HEK293 (cell line): ENCODE measurements around the gene TMEM51.
A peak's percentile ranks its signal among the peaks of the same experiment; 100 is the strongest.

ENCODE experiments used
- CTCF ChIA-PET: fragments of 350-600 bp; formaldehyde crosslinking; extraction: SDS; loops from one replicate; lab custom pipeline; 2021; ENCODE audit warnings: antibody characterized with exemption; lab: Yijun Ruan, JAX
- POLR2A ChIA-PET: fragments of 300-600 bp; formaldehyde crosslinking; extraction: SDS; loops from one replicate; lab custom pipeline; 2020; ENCODE audit warnings: antibody characterized with exemption, inconsistent platforms; lab: Yijun Ruan, JAX
- H3K27ac ChIP-seq: fragments of 200-500 bp; sonication (Bioruptor generic); 2 replicates; pipeline ENCODE4 v1.5.1; 2014; ENCODE audit warnings: low read depth, low read length, control low read depth, inconsistent platforms; ENCODE audit errors: extremely low read depth
- H3K36me3 ChIP-seq, 2 experiments: fragments of 200-500 bp in 1 of 2; sonication (Bioruptor generic) in 1 of 2; 1 replicate in 1 of 2; 2 replicates in 1 of 2; pipeline ENCODE4 v1.5.1; 2014 to 2017; ENCODE audit warnings: inconsistent platforms in 2 of 2, low read length in 2 of 2; ENCODE audit not compliant: control insufficient read depth in 2 of 2, insufficient read depth in 1 of 2
- H3K4me1 ChIP-seq: fragments of 200-500 bp; sonication (Bioruptor generic); 2 replicates; pipeline ENCODE4 v1.5.1; 2014; ENCODE audit warnings: mild to moderate bottlenecking, low read length, inconsistent platforms; ENCODE audit not compliant: control insufficient read depth, insufficient read depth
- H3K4me3 ChIP-seq: 2 replicates; pipeline ENCODE4 v1.5.1; 2011; ENCODE audit warnings: low read depth, mild to moderate bottlenecking, control low read depth, low read length, moderate library complexity
- H3K9me3 ChIP-seq: fragments of 200-500 bp; sonication (Bioruptor generic); 2 replicates; pipeline ENCODE4 v1.5.1; 2014; ENCODE audit warnings: low read depth, low read length, inconsistent platforms; ENCODE audit not compliant: control insufficient read depth, insufficient read depth
- GLI2 ChIP-seq: fragments of 450-650 bp; formaldehyde crosslinking; IDR thresholded peaks from 2 replicates; pipeline ENCODE4; 2017; ENCODE audit warnings: missing biosample characterization, missing genetic modification characterization, low read depth, borderline replicate concordance
- HOXC10 ChIP-seq: sonication (generic); formaldehyde crosslinking; IDR thresholded peaks from 2 replicates; pipeline ENCODE4 v1.8.1; 2023; ENCODE audit warnings: mild to moderate bottlenecking, missing genetic modification reagents
- KLF8 ChIP-seq: fragments of 450-650 bp; formaldehyde crosslinking; IDR thresholded peaks from 2 replicates; pipeline ENCODE4 v1.5.1; 2016; ENCODE audit warnings: missing biosample characterization, missing genetic modification characterization
- OVOL3 ChIP-seq: fragments of 450-650 bp; formaldehyde crosslinking; IDR thresholded peaks from 2 replicates; pipeline ENCODE4 v1.5.1; 2016; ENCODE audit warnings: missing biosample characterization, missing genetic modification characterization
- PRDM1 ChIP-seq: fragments of 450-650 bp; formaldehyde crosslinking; IDR thresholded peaks from 2 replicates; pipeline ENCODE4; 2016; ENCODE audit warnings: missing biosample characterization, missing genetic modification characterization
- ZBTB8A ChIP-seq: fragments of 450-650 bp; formaldehyde crosslinking; IDR thresholded peaks from 2 replicates; pipeline ENCODE4 v1.5.1; 2016; ENCODE audit warnings: missing biosample characterization, missing genetic modification characterization
- ZFP69B ChIP-seq: fragments of 450-650 bp; formaldehyde crosslinking; IDR thresholded peaks from 2 replicates; pipeline ENCODE4 v1.5.1; 2016; ENCODE audit warnings: missing biosample characterization, missing genetic modification characterization
- ZNF114 ChIP-seq: fragments of 450-650 bp; formaldehyde crosslinking; IDR thresholded peaks from 2 replicates; pipeline ENCODE4 v1.5.0; 2017; ENCODE audit warnings: missing biosample characterization, missing genetic modification characterization
- ZNF155 ChIP-seq: fragments of 450-650 bp; formaldehyde crosslinking; IDR thresholded peaks from 2 replicates; pipeline ENCODE4 v1.5.1; 2016; ENCODE audit warnings: missing biosample characterization, missing genetic modification characterization
- ZNF184 ChIP-seq: fragments of 450-650 bp; IDR thresholded peaks from 2 replicates; pipeline ENCODE4 v1.5.1; 2018; ENCODE audit warnings: missing biosample characterization, mild to moderate bottlenecking, missing genetic modification characterization
- ZNF248 ChIP-seq: fragments of 450-650 bp; formaldehyde crosslinking; IDR thresholded peaks from 2 replicates; pipeline ENCODE4 v1.5.1; 2017; ENCODE audit warnings: missing biosample characterization, missing genetic modification characterization
- ZNF341 ChIP-seq: fragments of 450-650 bp; formaldehyde crosslinking; IDR thresholded peaks from 2 replicates; pipeline ENCODE4; 2016; ENCODE audit warnings: low read depth, missing biosample characterization, missing genetic modification characterization
- ZNF37A ChIP-seq: fragments of 450-650 bp; IDR thresholded peaks from 2 replicates; pipeline ENCODE4 v1.5.1; 2018; ENCODE audit warnings: missing biosample characterization, missing genetic modification characterization
- ZNF391 ChIP-seq: fragments of 450-650 bp; formaldehyde crosslinking; IDR thresholded peaks from 2 replicates; pipeline ENCODE4 v1.5.1; 2016; ENCODE audit warnings: low read depth, missing biosample characterization, missing genetic modification characterization, borderline replicate concordance
- ZNF394 ChIP-seq: fragments of 450-650 bp; formaldehyde crosslinking; IDR thresholded peaks from 2 replicates; pipeline ENCODE4 v1.5.1; 2016; ENCODE audit warnings: missing biosample characterization, missing genetic modification characterization, mild to moderate bottlenecking, moderate library complexity, borderline replicate concordance
- ZNF561 ChIP-seq: fragments of 450-650 bp; IDR thresholded peaks from 2 replicates; pipeline ENCODE4 v1.5.1; 2018; ENCODE audit warnings: missing biosample characterization, missing genetic modification characterization, borderline replicate concordance
- ZNF610 ChIP-seq: fragments of 450-650 bp; formaldehyde crosslinking; IDR thresholded peaks from 2 replicates; pipeline ENCODE4 v1.5.1; 2016; ENCODE audit warnings: missing biosample characterization, missing genetic modification characterization, borderline replicate concordance
- ZNF626 ChIP-seq: fragments of 450-650 bp; sonication (Bioruptor Pico); formaldehyde crosslinking; IDR thresholded peaks from 2 replicates; pipeline ENCODE4 v1.5.1; 2018; ENCODE audit warnings: missing biosample characterization, missing genetic modification characterization, inconsistent platforms
- ZNF768 ChIP-seq: fragments of 450-650 bp; formaldehyde crosslinking; IDR thresholded peaks from 2 replicates; pipeline ENCODE4 v1.5.1; 2018; ENCODE audit warnings: missing biosample characterization, mild to moderate bottlenecking, missing genetic modification characterization
- TF ChIP-seq, protein P1 (sequence below): IDR thresholded peaks from 2 replicates; pipeline ENCODE4 v1.6.1; 2011; ENCODE audit warnings: mild to moderate bottlenecking, low read depth, low read length, borderline replicate concordance

TMEM51 gene

DNA sequence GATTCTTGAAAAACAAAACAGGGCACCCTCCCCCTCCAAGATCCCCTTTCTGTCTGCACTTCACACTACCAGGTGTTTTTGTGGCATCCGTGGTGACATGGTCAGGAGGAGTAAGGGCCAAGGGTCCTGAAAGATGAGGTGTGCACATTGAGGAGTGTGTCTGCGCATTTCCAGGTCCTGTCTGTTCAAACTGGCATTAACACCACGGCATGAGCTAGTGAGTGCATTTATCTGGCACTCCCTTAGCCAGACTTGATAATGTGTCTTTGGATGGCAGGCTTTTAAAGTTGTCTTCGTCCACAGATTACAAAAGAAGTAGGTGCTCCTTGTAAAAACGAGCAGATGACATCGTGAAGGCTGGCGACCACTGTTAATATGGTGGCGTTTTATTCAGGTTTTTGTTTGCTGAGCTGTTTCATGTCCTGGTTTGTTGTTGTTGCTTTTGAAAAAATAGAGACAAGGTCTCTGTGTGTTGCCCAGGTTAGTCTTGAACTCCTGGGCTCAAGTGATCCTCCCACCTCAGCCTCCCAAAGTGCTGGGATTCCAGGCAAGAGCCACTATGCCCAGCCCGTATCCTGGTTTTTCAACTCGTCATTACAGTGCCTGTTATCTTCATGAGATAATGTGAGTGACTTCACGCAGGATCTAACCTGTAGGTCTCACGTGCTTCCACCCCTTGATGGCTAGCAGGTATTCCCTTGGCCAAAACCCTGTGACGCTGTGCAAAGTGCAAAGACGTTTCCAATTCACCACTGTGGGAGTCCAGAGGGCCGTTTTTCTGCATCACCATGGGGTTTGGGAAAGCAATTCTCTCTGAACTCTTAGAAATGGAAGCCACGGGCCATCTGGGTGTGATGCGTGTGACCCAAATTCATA lies 4.2 kb downstream of the TMEM51 start:
- H3K4me1 ChIP-seq = 0 out of 2 replicates have a peak, but pooled peaks cover 2% of the 10 kb centered on the region
- TF ChIP-seq, protein P1, sequence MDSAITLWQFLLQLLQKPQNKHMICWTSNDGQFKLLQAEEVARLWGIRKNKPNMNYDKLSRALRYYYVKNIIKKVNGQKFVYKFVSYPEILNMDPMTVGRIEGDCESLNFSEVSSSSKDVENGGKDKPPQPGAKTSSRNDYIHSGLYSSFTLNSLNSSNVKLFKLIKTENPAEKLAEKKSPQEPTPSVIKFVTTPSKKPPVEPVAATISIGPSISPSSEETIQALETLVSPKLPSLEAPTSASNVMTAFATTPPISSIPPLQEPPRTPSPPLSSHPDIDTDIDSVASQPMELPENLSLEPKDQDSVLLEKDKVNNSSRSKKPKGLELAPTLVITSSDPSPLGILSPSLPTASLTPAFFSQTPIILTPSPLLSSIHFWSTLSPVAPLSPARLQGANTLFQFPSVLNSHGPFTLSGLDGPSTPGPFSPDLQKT = no peak
- TF ChIP-seq ZNF341 (no peak), ZBTB8A (no peak), ZNF37A (tag by site-specific recombination) (no peak), ZNF394 (no peak), ZNF610 (tag by site-specific recombination) (no peak)
- H3K36me3 ChIP-seq = no peaks in the 10 kb centered on the region
- no peak overlapping the region for H3K4me3 ChIP-seq
- ChIA-PET CTCF (interaction anchor here (0.7 to 1.4 kb wide), 2 partner anchors 112 to 115 kb away, joined by 3 to 5 read pairs; no protein-coding TSS in a partner anchor), POLR2A (no interaction called here)
- H3K9me3 ChIP-seq = no peaks in the 10 kb centered on the region
- H3K27ac ChIP-seq = no peak overlapping the region

DNA sequence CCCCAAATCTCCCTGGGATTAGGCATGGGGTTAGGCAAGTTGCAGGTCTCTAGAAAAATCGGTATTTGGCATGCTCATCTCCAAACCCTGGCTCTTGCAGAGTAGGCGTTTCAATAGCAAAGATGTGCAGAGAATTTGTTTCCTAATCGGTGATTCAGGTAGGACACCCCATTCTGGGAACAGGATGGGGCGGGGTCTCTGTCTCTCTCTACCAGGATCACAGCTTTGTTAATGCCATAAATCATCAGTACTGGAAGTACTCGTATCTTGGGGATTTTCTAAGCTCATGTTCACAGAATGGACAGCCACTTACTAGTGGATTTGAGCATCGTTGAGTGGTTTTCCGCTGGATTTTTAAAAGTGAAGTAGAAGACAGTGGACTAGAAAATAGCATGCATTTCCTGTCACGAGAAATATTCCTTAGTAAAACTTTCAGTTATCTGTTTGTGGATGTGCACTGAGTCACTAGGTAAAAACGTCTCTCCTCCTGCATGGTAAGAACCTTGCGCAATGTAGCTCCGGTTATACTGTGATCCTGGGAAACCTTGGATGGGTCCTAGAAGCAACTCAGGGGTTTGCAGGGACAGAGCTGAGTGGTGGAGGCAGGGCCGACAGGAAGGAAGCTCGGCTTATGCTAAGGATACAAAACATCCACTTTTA lies 5.1 kb downstream of the TMEM51 start:
- Histone ChIP-seq H3K4me3 (no peak overlapping the region), H3K36me3 (no peaks in the 10 kb centered on the region), H3K4me1 (0 out of 2 replicates have a peak, but pooled peaks cover 2% of the 10 kb centered on the region), H3K27ac (no peak overlapping the region), H3K9me3 (no peaks in the 10 kb centered on the region)
- ChIA-PET CTCF (interaction anchor here (0.7 to 1.4 kb wide), 3 partner anchors 24 to 114 kb away, joined by 3 to 5 read pairs (median 3); no protein-coding TSS in a partner anchor), POLR2A (no interaction called here)
- TF ChIP-seq ZFP69B (no peak), OVOL3 (tag by site-specific recombination) (no peak), PRDM1 (tag by site-specific recombination) (0 out of 2 replicates have a peak, but pooled peaks have one; percentile 33)

DNA sequence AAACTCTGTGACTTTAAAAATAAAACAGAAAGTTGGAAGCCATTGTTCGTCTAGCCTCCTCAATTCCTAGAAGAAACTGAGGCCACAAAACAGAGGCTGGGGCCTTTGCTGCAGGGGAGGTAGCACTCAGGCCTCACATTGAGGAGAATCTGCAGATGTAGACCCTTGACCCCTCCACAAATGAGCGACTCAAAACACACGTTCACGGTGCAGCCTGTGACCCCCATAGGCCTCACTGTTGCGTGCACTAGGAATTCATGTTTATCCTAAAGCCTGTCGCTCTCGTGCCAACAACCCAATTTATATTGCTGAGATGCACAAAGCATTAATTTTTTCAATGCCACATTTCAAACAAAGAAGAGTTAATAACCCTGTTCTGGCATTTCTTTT lies 5.6 kb downstream of the TMEM51 start:
- ChIA-PET POLR2A (interaction anchor here (0.7 kb wide), 1 partner anchor 203 kb away, joined by 3 read pairs; no protein-coding TSS in a partner anchor), CTCF (interaction anchor here (1.2 to 1.4 kb wide), 2 partner anchors 113 to 164 kb away, joined by 3 to 5 read pairs; no protein-coding TSS in a partner anchor)
- Histone ChIP-seq H3K9me3 (no peaks in the 10 kb centered on the region), H3K36me3 (no peaks in the 10 kb centered on the region), H3K27ac (no peak overlapping the region), H3K4me3 (no peak overlapping the region), H3K4me1 (0 out of 2 replicates have a peak, but pooled peaks cover 2% of the 10 kb centered on the region)
- TF ChIP-seq ZNF768 (no peak), ZNF561 (tag by site-specific recombination) (no peak), GLI2 (no peak), HOXC10 (CRISPR knock-in tag) (no peak)

DNA sequence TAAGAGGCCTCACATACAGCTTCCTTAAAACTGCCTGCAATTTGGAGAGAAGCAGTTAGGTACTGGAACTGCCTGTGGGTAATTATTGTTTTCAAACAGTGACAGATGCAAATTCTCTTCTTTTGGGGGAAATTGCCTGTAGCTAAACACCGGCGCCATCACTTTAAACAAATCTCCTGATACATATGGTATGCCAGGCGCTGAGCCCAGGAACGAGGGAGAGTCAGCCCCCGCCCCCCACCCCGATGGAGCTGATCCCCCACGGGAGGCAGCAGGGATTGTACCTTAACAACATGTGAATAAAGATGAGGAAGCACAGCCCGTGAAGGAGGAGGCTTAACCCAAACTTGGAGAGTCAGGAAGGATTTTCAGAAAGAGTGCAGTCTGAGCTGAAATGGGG lies 7.1 kb downstream of the TMEM51 start:
- H3K4me1 ChIP-seq = 0 out of 2 replicates have a peak, but pooled peaks cover 2% of the 10 kb centered on the region
- H3K27ac ChIP-seq = no peak overlapping the region
- no peaks in the 10 kb centered on the region for H3K9me3 ChIP-seq
- H3K4me3 ChIP-seq = no peak overlapping the region
- TF ChIP-seq ZNF155 (tag by site-specific recombination) (no peak), ZNF248 (tag by site-specific recombination) (no peak), ZNF184 (tag by site-specific recombination) (no peak), ZNF391 (tag by site-specific recombination) (no peak), ZNF114 (tag by site-specific recombination) (no peak), KLF8 (no peak), ZNF626 (tag by site-specific recombination) (no peak), ZNF610 (tag by site-specific recombination) (no peak)
- no peaks in the 10 kb centered on the region for H3K36me3 ChIP-seq
- ChIA-PET POLR2A (no interaction called here), CTCF (interaction anchor here (1.2 kb wide), 2 partner anchors 111 to 163 kb away, joined by 3 to 6 read pairs; no protein-coding TSS in a partner anchor)
